NCI-H526 (cell line): ENCODE results near the gene TLR4.

Source experiments
- DNase-seq, 2 experiments: peaks; one replicate each; lab custom pipeline; 2025; lab: John Stamatoyannopoulos, UW

TLR4 gene

DNA sequence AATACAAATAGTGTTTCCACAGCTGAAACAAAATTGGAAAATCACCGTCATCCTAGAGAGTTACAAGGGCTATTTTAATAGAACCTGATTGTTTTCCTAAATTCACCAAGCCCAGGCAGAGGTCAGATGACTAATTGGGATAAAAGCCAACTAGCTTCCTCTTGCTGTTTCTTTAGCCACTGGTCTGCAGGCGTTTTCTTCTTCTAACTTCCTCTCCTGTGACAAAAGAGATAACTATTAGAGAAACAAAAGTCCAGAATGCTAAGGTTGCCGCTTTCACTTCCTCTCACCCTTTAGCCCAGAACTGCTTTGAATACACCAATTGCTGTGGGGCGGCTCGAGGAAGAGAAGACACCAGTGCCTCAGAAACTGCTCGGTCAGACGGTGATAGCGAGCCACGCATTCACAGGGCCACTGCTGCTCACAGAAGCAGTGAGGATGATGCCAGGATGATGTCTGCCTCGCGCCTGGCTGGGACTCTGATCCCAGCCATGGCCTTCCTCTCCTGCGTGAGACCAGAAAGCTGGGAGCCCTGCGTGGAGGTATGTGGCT, at the start of gene TLR4:
Gene TLR4 (plus strand): TSS at position 380 of the 552 bp plus-strand sequence. CDS start 70 bp downstream, at position 450.
- peak in 1 of 2 experiments; percentile 9 for DNase-seq

DNA sequence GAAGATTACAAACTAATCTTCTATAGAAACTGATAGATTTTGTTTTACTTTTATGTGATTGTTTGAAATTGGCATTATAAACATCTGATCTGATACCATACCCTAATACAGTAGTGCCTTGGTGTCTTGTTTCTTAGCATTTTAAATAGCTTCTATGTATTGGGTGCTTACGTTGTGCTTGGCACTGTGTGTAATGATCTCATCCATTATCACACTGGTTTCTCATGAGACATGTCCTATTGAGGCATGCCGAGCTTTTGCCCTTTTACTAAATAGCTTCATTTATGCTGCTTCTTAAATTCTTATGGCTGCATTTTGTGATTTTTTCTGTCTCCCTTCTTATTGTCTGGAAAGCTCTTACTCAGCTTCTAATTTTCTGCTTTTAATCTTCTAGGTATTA, 48.2 kb upstream of the TLR4 start:
- DNase-seq = no peak

DNA sequence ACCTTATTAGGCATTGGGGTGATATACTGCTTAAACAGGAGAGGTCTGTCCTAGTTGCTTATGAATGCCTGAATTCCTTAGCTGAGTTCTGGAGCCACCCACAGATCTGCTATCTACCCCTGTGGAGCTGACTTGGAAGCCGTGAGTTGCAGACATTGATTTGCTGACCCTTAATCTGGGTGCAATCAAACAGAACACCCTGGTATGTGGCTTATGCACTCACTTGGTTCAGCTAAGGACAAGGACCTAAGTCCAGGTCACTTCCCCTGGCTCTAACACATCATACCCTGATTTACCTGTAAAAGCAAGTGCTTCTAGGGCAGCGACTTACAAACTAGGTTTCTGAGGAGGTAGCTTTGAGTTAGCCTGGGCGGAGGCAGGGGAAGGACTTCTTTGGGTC, 41.6 kb upstream of the TLR4 start:
- DNase-seq = no peak

DNA sequence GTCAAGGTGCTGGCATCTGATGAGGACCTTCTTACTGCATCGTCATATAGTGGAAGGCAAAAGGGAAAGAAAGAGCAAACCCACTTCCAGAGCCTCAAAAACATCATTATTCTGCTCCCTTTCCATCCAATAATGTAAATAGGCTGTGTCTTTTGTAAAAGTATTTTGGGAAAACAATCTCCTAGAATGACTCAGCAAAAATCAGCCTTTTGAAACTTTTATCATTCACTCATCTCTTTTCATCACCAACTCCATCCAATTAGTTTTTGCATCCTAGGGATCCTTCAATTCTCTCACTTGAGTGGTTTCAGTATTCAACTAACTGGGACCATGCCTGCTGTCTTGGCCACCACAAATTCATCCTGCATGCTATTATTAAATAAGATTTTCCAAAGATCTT, 39.8 kb upstream of the TLR4 start:
- DNase-seq = no peak

DNA sequence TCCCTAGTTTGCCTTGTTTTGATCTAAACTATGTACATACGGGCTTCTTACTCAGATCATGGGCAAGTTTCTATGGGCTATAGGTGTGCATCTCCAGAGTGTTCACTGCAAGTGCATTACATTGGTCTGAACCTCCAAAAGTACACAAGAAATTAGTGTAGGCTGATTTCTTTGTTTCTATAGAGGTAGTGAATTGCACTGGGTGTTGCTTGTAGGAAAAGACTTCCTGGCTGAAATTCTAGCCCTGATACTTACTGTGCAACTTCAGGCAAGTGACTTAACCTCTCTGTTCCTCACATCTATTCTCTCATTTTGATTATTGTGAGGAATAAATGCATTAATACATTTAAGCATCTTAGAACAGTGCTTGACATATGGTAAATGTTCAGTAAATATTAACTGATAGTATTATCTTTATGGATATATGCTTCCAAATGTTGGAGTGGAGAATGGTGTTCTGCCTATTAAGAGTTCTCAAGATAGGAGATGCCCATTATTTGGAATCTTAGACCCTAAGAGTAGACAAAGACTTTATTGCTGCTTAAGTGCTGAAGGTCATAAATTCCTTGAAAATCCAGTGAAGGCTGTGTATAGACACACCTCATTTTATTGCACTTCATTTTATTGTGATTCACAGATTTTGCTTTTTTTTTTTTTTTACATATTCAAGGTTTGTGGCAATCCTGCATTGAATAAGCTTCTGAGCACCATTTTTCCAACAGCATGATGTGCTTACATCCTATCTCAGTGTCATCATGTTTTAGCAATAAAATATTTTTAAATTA, 38.4 kb upstream of the TLR4 start:
- DNase-seq = no peak

DNA sequence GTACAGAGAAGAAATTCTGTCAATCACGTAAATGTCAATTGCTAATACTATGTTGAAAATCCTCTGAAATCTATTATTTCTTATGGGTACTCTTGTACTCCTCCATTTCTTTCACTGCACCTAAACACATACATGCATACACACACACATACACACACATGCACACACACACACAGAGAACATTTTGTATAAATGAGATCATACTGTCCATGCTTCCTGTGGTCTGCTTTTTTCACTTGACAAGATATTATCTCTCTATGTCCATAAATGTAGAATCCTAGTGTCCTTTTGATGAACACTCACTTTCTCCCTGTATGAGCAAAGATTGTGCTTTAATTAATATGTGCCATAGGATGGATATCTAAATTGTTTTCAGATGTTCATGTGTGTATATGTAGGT, 32.7 kb upstream of the TLR4 start:
- no peak for DNase-seq

DNA sequence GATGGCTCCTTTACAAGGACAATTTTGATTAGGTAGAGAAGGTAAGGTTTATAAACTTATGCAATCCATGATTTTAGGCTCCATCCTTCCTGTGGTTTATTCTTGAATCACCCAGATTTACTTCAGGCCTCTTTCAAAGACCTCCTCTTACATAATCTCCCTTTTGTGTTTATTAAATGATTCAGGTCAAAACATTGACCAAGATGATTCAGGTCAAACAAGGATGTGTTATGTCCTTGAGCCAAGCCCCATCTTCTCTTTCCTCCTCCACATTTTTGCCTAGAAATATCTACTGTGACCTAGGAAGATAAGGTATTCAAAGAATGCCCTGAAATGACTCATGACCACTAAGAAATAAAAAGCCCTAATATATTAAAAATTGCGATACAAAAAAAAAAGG, 31.8 kb upstream of the TLR4 start:
- no peak for DNase-seq

DNA sequence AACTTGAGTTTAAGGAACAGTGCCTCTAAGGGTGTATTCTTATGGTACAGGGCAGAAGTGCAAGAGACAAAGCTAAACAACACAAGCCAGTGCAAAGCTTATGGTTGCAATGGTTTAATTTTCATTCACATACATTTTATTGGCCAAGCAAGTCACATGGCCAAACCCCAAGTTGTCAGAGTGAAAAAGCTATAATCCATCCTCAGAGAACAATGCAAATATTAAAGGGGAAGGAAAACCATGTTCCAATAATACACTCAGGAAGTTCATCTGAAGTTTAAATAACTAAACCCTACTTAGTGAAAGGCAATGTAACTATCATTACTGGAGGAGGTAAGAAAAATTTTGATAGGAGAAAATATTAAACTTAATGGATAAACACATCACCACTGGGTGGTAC, 26.6 kb upstream of the TLR4 start:
- no peak for DNase-seq

DNA sequence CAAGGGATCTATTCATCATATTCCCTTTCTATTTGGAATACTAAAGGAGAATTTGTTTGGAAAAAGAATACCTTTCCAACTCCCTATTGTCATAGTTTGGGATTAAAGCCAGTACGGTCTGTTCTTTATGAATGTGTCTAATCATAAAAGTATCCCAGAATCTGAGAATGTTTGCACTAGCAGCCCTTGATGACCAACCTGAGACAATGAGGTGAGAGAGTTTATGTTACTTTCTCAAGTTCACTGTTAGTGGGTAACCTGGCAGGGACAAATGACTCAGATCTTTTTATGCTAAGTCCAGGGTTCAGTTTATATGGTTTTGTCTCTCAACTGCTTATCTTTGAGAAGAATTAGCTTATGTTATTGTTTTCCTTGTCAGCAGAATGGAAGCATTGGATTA, 25.3 kb upstream of the TLR4 start:
- no peak for DNase-seq

DNA sequence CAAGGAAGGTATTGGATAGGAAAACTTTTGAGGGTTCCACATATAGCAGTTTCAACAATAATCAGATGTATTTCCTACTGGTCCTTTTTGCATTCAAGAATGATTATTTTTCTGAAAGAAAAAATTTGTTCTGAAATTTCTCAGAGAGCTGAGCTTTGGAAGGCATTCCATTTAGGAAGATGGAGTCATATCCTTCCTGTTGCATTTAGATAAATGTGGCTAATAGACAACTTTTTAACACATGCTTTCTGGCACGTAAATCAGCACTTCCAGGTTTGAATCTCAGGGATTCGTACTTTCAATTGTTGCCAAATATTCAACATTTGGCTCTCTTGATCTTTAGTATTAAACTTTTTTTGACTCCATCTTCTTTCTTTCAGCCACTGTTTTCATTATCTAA, 24.8 kb upstream of the TLR4 start:
- DNase-seq = no peak

DNA sequence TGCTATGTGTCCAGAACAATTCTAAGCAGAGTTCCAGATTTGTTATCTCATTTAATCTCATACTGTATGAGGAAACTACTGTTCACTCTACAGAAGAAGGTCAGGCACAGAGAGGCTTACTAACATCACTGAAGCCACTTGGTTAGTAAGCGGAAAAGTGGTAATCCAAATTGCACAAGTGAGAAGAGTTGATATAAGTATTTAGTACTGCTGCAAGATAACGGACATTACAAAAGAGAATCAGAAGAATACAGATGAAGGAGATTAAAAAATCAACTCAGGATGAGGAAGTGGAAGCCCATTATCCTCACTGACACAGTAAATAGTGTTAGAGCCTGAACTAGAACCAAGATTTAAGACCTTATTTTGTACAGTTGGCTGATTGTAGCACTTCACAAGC, 22.3 kb upstream of the TLR4 start:
- DNase-seq = no peak

DNA sequence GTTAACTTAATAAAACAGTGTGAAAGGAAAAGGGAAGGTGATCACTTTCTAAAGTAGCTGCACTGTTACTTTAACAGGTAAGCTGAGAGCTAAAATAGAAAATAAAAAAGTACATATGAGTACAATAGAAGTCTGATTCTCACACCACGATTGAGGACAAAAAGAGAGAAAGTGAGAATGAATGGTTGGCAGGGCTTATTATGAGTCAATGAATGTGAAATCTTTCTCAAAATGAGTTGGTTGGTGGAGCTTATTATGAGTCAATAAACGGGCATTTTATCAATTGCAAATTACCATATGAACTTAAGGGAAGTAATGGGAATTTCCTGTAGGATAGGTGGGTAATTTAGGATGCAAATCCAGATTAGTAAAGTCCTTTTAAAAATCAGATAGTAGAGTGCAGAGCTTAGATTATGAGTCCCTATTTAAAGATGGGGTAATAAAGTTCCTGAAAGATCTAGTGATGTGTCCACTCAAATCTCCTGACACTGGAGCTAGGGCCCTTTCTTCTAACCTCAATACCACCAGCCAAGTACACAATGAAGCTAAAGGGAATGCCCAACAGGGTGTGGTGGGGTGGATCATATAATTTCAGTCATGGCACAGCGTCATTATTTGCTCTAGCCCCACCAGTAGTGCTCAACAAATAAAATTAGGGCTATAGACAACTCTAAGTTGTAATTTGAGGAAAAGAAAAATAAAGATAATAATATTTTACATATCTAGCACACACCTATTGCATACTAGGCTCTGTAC, 21.1 kb upstream of the TLR4 start:
- DNase-seq = no peak

DNA sequence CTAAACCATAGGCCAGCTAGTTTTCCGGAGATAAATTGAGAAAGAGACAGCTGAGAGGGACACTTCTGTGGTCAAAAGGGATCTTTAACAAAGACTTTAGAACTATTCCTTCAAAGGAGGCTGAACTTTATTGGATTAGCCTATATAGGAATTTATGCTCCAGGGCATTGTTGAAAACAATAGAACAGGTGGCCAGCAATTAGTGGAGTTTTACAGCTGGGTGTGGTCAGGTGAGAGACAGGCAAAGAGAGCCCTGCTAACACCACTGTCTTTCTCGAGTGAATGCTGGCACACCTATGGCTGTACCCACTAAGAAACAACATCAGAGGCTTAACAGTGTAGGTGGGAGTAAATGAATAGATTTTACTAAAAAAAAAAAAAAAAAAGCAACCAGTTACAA, 16.7 kb upstream of the TLR4 start:
- no peak for DNase-seq

DNA sequence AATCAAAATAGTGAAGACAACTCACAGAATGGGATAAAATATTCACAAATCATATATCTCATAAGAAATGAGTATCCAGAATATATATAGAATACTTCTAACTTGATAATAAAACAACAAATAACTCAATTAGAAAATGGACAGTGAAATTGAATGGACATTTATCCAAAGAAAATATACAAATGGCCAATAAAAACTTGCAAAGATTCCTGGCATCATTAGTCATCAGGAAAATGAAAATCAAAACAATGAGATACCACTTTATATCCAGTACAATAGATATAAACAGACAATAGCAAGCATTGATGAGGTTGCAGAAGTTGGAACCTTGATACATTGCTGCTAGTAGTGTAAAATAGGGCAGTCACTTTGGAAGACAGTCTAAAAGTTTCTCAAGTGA, 12.8 kb upstream of the TLR4 start:
- DNase-seq = no peak

DNA sequence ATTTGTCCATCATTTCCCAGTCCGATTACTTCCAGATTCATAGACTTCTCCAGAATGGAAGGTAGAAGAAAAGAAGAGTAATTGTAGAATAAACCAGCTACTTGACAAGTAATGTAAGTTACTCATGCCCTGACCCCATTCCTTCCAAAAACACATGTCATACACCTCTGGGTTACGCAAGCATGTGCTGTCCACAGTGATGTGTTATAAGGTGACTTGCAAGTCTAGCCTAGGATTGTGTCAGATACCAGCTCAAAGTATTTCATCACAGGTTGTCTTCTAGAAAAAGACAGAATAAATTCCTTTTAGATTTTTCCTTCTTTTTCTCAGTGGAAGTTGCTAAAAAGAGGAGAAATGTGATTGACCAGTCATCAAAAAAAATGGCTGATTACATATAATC, 8.0 kb upstream of the TLR4 start:
- DNase-seq = no peak

DNA sequence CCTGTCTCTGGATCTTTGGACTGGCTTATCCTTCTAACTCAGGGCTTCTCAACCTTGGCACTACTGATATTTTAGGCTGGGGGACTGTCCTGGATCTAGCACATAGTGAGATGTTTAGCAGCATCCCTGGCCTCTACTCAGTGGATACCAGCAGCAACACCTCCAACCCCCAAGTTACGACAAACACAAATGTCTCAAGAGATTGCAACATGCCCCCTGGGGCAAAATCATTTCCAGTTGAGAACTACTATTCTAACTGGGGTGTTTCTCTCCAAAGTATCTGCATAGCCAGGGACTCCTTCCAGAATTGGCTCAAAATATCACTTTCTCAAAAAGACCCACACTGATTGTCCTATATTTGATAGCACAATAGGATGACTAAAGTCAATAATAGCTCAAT, 7.2 kb upstream of the TLR4 start:
- DNase-seq = no peak

DNA sequence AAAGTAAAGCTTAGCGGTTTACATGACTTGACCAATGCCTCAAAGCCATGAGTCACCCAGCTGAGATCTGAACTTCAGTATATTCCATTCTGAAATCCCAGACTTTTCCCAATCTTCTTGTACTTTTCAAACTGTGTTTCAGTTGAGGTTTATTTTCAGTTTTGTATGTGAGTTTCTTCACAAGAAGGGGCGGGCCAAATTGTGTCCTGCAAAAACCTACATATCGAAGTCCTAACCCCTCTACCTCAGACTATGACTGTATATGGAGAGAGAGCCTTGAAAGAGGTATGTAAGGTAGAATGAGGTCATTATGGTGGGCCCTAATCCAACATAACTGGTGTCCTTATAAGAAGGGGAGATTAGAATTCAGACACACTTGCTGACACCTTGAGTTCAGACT, 666 bp upstream of the TLR4 start:
- DNase-seq = no peak

DNA sequence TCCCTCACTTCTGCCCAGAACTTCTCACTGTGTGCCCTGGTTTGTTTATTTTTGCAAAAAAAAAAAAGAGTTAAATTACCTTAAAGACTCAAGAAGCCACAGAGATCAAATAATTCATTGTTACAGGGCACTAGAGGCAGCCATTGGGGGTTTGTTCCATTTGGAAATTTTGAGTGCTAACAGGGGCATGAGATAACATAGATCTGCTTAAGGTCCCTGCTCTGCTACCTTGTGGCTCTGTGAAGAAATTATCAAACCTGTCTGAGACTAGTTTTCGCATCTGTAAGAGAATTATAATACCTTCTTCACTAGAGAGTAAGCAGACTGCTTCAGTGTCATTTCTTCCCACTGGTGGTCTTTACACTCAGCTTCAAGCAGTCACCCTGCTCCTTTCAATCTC, 394 bp downstream of the TLR4 start:
- no peak for DNase-seq

DNA sequence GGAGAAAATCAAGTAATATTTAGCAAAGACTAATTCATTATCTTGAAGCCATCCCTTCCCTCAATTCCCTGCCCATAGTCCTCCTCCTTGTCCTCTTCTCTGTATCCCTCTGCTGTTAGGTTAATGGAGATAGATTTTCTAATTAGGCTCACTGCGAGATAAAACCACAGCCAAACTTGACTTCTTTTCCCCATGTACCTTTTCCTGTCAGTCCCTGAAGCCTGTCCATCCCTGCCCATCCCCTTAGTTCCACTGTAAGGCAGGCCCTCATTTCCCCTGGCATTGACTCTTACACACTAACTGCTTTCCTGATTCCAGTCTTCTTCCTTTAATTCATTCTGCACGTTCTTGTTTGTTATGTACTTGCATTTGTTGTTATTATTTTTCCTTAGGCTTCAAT, 1.2 kb downstream of the TLR4 start:
- no peak for DNase-seq

DNA sequence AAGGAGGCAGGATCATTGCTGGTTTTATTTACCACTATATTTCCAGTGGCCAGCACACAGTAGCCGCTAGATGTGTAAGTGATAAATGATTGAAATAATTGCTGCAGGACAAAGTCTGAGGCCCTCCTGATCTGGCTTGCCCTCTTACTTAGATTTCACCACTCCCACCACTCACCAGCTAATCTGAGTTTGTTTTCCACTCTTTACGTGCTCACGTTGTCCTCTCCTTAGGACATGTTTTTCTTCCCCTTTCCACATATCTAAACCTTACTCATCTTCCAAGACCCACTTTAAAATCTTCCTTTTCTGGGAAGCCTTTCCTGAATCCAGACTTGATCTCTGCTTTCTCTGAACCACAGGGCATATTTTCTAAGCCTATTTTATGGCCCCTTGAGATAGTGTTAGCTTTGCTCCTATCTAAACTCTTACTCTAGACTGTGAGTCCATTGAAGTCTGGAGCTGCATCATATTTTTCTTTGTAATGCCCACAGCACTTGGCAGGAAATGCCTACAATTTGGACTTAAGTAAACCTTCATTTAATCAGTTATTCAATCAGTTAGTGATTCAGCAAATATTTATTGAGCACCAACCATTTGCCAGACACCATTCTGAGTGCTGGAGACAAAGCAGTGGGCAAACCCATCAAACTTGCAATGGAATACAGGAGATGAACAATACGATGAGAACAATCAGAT, 2.4 kb downstream of the TLR4 start:
- no peak for DNase-seq

DNA sequence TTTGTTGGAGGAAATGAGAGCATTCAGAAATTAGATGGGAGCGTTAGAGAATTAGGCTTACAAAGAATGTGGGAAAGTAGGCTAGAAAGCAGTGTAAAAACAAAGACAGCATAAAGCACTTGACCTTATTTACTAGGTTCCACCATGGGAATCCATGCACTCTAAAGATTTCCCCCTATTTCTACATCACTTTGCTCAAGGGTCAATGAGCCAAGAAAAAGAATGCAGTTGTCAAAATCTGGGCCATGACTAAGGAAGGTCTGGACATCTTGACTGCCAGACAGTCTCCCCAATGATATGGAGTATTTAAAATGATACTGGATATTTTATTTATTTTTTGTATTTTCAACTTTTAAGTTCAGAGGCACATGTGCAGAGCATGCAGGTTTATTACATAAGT, 3.4 kb downstream of the TLR4 start:
- DNase-seq = no peak

DNA sequence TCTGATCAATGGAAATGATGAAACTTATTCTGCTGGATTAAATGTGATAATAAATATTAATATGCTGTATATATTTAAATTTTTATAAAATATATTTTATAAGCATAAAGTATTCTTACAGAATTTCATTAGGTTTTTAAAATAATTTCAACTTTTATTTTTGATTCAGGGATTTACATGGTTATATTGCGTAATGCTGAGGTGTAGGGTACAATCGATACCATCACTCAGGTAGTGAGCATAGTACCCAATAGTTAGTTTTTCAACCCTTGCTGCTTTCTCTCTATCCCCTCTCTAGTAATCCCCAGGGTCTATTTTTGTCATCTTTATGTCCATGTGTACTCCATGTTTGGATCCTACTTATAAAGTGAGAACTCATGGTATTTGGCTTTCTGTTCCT, 5.7 kb downstream of the TLR4 start:
- DNase-seq = no peak

DNA sequence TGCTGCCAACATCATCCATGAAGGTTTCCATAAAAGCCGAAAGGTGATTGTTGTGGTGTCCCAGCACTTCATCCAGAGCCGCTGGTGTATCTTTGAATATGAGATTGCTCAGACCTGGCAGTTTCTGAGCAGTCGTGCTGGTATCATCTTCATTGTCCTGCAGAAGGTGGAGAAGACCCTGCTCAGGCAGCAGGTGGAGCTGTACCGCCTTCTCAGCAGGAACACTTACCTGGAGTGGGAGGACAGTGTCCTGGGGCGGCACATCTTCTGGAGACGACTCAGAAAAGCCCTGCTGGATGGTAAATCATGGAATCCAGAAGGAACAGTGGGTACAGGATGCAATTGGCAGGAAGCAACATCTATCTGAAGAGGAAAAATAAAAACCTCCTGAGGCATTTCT, 10.1 kb downstream of the TLR4 start:
- DNase-seq = no peak
